ENCODE results near the gene FILIP1. TPM values are rescaled to one million over a fixed set of nuclear protein-coding genes. Genes with fewer than 3 reads are reported as not detected.

The FILIP1 gene
- total RNA-seq, 1 donor: under 0.01 TPM

DNA sequence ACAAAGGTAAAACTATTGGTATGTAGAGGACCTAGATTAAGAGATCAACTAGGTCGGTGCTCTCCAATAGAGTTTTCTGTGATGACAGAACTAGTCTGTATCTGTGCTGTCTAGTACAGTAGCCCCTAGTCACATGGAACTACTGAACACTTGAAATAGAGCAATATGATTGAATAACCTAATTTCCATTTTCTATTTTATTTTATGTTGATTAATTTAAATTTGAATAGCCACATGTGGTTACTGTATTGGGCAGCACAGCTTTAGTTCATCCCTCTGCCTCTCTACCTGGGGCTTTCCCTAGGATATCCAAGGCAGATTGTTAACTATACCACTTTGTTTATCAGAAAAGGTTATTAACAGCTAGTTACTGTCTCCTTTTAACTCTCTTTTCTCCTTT, 27.0 kb downstream of the FILIP1 start:
- Histone ChIP-seq H3K36me3 (ENCODE audit: insufficient read depth, low read length) (no peaks in the 10 kb centered on the region), H3K4me1 (ENCODE audit: insufficient read depth, low read length) (no peaks in the 10 kb centered on the region), H3K79me2 (ENCODE audit: insufficient read depth, low read length) (no peaks in the 10 kb centered on the region), H4K20me1 (ENCODE audit: insufficient read depth, low read length) (no peaks in the 10 kb centered on the region), H3K4me2 (ENCODE audit: insufficient read depth, low read length) (no peak overlapping the region), H3K27ac (ENCODE audit: low read depth, low read length) (no peak overlapping the region), H3K9me3 (ENCODE audit: low read depth, low read length) (no peaks in the 10 kb centered on the region), H3K4me3 (ENCODE audit: insufficient read depth, low read length) (no peak overlapping the region), H3K27me3 (ENCODE audit: insufficient read depth, low read length) (no peaks in the 10 kb centered on the region), H2AFZ (ENCODE audit: low read length) (no peak overlapping the region)
- DNase-seq (ENCODE audit: insufficient read length, low spot score, missing footprints): no peak
- TF ChIP-seq, protein P1, sequence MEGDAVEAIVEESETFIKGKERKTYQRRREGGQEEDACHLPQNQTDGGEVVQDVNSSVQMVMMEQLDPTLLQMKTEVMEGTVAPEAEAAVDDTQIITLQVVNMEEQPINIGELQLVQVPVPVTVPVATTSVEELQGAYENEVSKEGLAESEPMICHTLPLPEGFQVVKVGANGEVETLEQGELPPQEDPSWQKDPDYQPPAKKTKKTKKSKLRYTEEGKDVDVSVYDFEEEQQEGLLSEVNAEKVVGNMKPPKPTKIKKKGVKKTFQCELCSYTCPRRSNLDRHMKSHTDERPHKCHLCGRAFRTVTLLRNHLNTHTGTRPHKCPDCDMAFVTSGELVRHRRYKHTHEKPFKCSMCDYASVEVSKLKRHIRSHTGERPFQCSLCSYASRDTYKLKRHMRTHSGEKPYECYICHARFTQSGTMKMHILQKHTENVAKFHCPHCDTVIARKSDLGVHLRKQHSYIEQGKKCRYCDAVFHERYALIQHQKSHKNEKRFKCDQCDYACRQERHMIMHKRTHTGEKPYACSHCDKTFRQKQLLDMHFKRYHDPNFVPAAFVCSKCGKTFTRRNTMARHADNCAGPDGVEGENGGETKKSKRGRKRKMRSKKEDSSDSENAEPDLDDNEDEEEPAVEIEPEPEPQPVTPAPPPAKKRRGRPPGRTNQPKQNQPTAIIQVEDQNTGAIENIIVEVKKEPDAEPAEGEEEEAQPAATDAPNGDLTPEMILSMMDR (IDR thresholded peaks at IDR 0.05; ENCODE audit: extremely low read depth, low read depth, low read length): no peak

GRCh38 chr6:75463908-75464307, 29.7 kb downstream of the FILIP1 start:
- no peak for DNase-seq (ENCODE audit: insufficient read length, low spot score, missing footprints)
- Histone ChIP-seq H3K4me2 (ENCODE audit: insufficient read depth, low read length) (no peak overlapping the region), H2AFZ (ENCODE audit: low read length) (no peak overlapping the region), H3K27ac (ENCODE audit: low read depth, low read length) (no peak overlapping the region), H3K36me3 (ENCODE audit: insufficient read depth, low read length) (no peaks in the 10 kb centered on the region), H4K20me1 (ENCODE audit: insufficient read depth, low read length) (no peaks in the 10 kb centered on the region), H3K27me3 (ENCODE audit: insufficient read depth, low read length) (no peaks in the 10 kb centered on the region), H3K4me3 (ENCODE audit: insufficient read depth, low read length) (no peak overlapping the region), H3K79me2 (ENCODE audit: insufficient read depth, low read length) (no peaks in the 10 kb centered on the region), H3K9me3 (ENCODE audit: low read depth, low read length) (no peaks in the 10 kb centered on the region), H3K4me1 (ENCODE audit: insufficient read depth, low read length) (peaks cover 6% of the 10 kb centered on the region)
- TF ChIP-seq, protein P1 (IDR thresholded peaks at IDR 0.05; ENCODE audit: extremely low read depth, low read depth, low read length): no peak

- H3K27me3 ChIP-seq (ENCODE audit: insufficient read depth, low read length): no peaks in the 10 kb centered on the region
- H2AFZ ChIP-seq (ENCODE audit: low read length): no peak overlapping the region
- no peaks in the 10 kb centered on the region for H3K36me3 ChIP-seq (ENCODE audit: insufficient read depth, low read length)
- H3K27ac ChIP-seq (ENCODE audit: low read depth, low read length): no peak overlapping the region
- H3K79me2 ChIP-seq (ENCODE audit: insufficient read depth, low read length): no peaks in the 10 kb centered on the region
- no peaks in the 10 kb centered on the region for H4K20me1 ChIP-seq (ENCODE audit: insufficient read depth, low read length)
- H3K4me1 ChIP-seq (ENCODE audit: insufficient read depth, low read length): peaks cover 6% of the 10 kb centered on the region
- H3K4me2 ChIP-seq (ENCODE audit: insufficient read depth, low read length): no peak overlapping the region
- no peak overlapping the region for H3K4me3 ChIP-seq (ENCODE audit: insufficient read depth, low read length)
- DNase-seq (ENCODE audit: insufficient read length, low spot score, missing footprints): no peak
- H3K9me3 ChIP-seq (ENCODE audit: low read depth, low read length): no peaks in the 10 kb centered on the region
- TF ChIP-seq, protein P1 (IDR thresholded peaks at IDR 0.05; ENCODE audit: extremely low read depth, low read depth, low read length): no peak
Observed at GRCh38 chr6:75463061-75463460, 30.5 kb downstream of the FILIP1 start.

DNA sequence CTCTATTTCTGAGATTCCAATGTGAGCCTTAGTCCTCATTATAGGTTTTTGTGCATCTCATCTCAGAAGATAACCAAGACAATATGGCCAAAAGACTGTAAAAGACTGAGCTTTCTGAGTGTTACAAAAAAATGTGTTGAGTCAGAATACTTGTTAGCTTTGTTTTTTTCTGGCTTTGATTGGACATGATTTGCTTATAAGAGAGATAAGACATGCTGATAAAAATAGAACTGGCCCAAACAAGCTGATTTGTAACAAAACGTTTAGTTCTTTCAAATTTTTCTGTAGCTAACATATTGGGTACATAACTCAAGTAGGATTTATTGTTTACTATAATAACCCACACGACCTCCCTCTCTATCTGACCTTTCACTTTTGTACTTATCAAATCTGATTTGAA, 32.9 kb downstream of the FILIP1 start:
- no peaks in the 10 kb centered on the region for H3K36me3 ChIP-seq (ENCODE audit: insufficient read depth, low read length)
- no peaks in the 10 kb centered on the region for H3K9me3 ChIP-seq (ENCODE audit: low read depth, low read length)
- no peaks in the 10 kb centered on the region for H3K27me3 ChIP-seq (ENCODE audit: insufficient read depth, low read length)
- TF ChIP-seq, protein P1 (IDR thresholded peaks at IDR 0.05; ENCODE audit: extremely low read depth, low read depth, low read length): no peak
- H3K4me3 ChIP-seq (ENCODE audit: insufficient read depth, low read length): no peak overlapping the region
- DNase-seq (ENCODE audit: insufficient read length, low spot score, missing footprints): no peak
- no peak overlapping the region for H3K27ac ChIP-seq (ENCODE audit: low read depth, low read length)
- H4K20me1 ChIP-seq (ENCODE audit: insufficient read depth, low read length): no peaks in the 10 kb centered on the region
- H2AFZ ChIP-seq (ENCODE audit: low read length): no peak overlapping the region
- H3K79me2 ChIP-seq (ENCODE audit: insufficient read depth, low read length): no peaks in the 10 kb centered on the region
- H3K4me1 ChIP-seq (ENCODE audit: insufficient read depth, low read length): peaks cover 6% of the 10 kb centered on the region
- H3K4me2 ChIP-seq (ENCODE audit: insufficient read depth, low read length): no peak overlapping the region
